H1 (cell line): ENCODE data around the gene CASP1. TPM values are rescaled to one million over a fixed set of nuclear protein-coding genes. Genes with fewer than 3 reads are reported as not detected.

Experiments used
- polyA plus RNA-seq, 7 experiments: library from polyadenylated mRNA; depleted of rRNA in 3 of 7; stranded (reverse) in 5 of 7; unstranded in 2 of 7; fragments of >200 nt in 5 of 7; fragments of 200-250 nt in 2 of 7; gene quantifications; 1 replicate in 5 of 7; 2 replicates in 1 of 7; 4 replicates in 1 of 7; pipeline versions ENCODE4 v1.2.1 to v1.2.3, GENCODE V29; 2011 to 2013; ENCODE audit warnings: missing spikeins in 2 of 7, mixed read lengths in 2 of 7
- total RNA-seq: library from RNA; stranded (reverse); fragmentation: NEBNext Ultra II Directional; extraction: Animal tissue kit (Norgen Biotek cat#: 25700); gene quantifications from 2 replicates; pipeline ENCODE4 v1.2.1, GENCODE V29; 2021

Gene CASP1
- total and polyA plus RNA-seq, 2 of the 8 experiments (the other 6 are each of a cell fraction or from before 2014, with no cell fraction given), result not detected

Other genes starting within 250 kb of the CASP1 start
- gene CASP12, start 136.7 kb downstream of the CASP1 start, total RNA-seq, result not detected in 2 replicates
- gene CASP12, start 136.7 kb downstream of the CASP1 start, polyA plus RNA-seq (2011; rRNA removed), result not detected in 2 replicates
- not detected in 2 replicates for gene CASP4, start 66.6 kb downstream of the CASP1 start, total RNA-seq
- 0.05 and 0.09 TPM in 2 replicates for gene CASP4, start 66.6 kb downstream of the CASP1 start, polyA plus RNA-seq (2011; rRNA removed)
- not detected in 2 replicates for gene CASP5, start 12.0 kb downstream of the CASP1 start, total RNA-seq
- not detected in 2 replicates for gene CASP5, start 12.0 kb downstream of the CASP1 start, polyA plus RNA-seq (2011; rRNA removed)
- gene CARD16, start 10.2 kb upstream of the CASP1 start, total RNA-seq, result not detected in 2 replicates
- gene CARD16, start 10.2 kb upstream of the CASP1 start, polyA plus RNA-seq (2011; rRNA removed), result not detected in 2 replicates
- gene CARD18, start 104.6 kb upstream of the CASP1 start, total RNA-seq, result not detected in 2 replicates
- not detected in 2 replicates for gene CARD18, start 104.6 kb upstream of the CASP1 start, polyA plus RNA-seq (2011; rRNA removed)